CD14-positive monocyte (primary cell): ENCODE data around the gene CHST10. TPM values are rescaled to one million over a fixed set of nuclear protein-coding genes. Genes with fewer than 3 reads are reported as not detected.

Source experiments
- DNase-seq, 3 donors: peaks; one replicate each; pipeline ENCODE4 v3.0.0-alpha.2; 2011 to 2022
- H2AFZ ChIP-seq: 2 replicates; pipeline ENCODE4 v1.6.0; 2012; ENCODE audit warnings: mild to moderate bottlenecking, low read depth, low read length, inconsistent platforms; ENCODE audit not compliant: insufficient read depth, poor library complexity, severe bottlenecking
- H3K27ac ChIP-seq, 2 donors: 1 replicate in 1 of 2; 2 replicates in 1 of 2; pipeline ENCODE4 v1.5.1; 2012 to 2013; ENCODE audit warnings: low read length in 2 of 2, control low read depth in 1 of 2, inconsistent platforms in 1 of 2, low read depth in 1 of 2, mild to moderate bottlenecking in 1 of 2
- H3K27me3 ChIP-seq, 2 donors: one replicate each; pipeline versions ENCODE4 v1.6.0 to v1.6.1; 2011 to 2013; ENCODE audit warnings: low read length in 2 of 2; ENCODE audit not compliant: control insufficient read depth in 2 of 2, insufficient read depth in 2 of 2
- H3K36me3 ChIP-seq, 2 donors: replicated peaks in 1 of 2; 1 replicate in 1 of 2; 2 replicates in 1 of 2; pipeline versions ENCODE4 v1.5.1 to v1.6.1; 2012 to 2013; ENCODE audit warnings: low read length in 2 of 2, control low read depth in 1 of 2, inconsistent platforms in 1 of 2, mild to moderate bottlenecking in 1 of 2; ENCODE audit not compliant: insufficient read depth in 2 of 2, control insufficient read depth in 1 of 2
- H3K4me1 ChIP-seq, 2 donors: 1 replicate in 1 of 2; 2 replicates in 1 of 2; pipeline versions ENCODE4 v1.5.1 to v1.6.1; 2012 to 2013; ENCODE audit warnings: low read length in 2 of 2, control low read depth in 1 of 2, inconsistent platforms in 1 of 2, mild to moderate bottlenecking in 1 of 2, moderate library complexity in 1 of 2; ENCODE audit not compliant: insufficient read depth in 2 of 2, control insufficient read depth in 1 of 2
- H3K4me2 ChIP-seq: replicated peaks from 2 replicates; pipeline ENCODE3; 2012; ENCODE audit warnings: low read length, moderate library complexity, mild to moderate bottlenecking; ENCODE audit not compliant: poor library complexity, severe bottlenecking; ENCODE audit errors: extremely low read depth
- H3K4me3 ChIP-seq, 3 experiments: fragments of 200-600 bp in 1 of 3; sonication (generic) in 1 of 3; replicated peaks in 1 of 3; 1 replicate in 2 of 3; 2 replicates in 1 of 3; pipeline ENCODE4 v1.5.1; 2011 to 2013; ENCODE audit warnings: low read length in 3 of 3, mild to moderate bottlenecking in 3 of 3, control low read depth in 2 of 3, low read depth in 2 of 3, inconsistent platforms in 1 of 3, moderate library complexity in 1 of 3
- H3K79me2 ChIP-seq: 2 replicates; pipeline ENCODE4 v1.6.0; 2012; ENCODE audit warnings: mild to moderate bottlenecking, control low read depth, inconsistent platforms, low read length, moderate library complexity; ENCODE audit not compliant: insufficient read depth
- H3K9ac ChIP-seq: 2 replicates; pipeline ENCODE4 v1.6.0; 2017; ENCODE audit warnings: low read length, mild to moderate bottlenecking; ENCODE audit not compliant: insufficient read depth, poor library complexity, severe bottlenecking
- H3K9me3 ChIP-seq, 2 donors: replicated peaks in 1 of 2; 1 replicate in 1 of 2; 2 replicates in 1 of 2; pipeline versions ENCODE4 v1.5.1 to v1.6.1; 2012 to 2013; ENCODE audit warnings: low read length in 2 of 2, control low read depth in 1 of 2; ENCODE audit not compliant: control insufficient read depth in 1 of 2, insufficient read depth in 1 of 2
- H4K20me1 ChIP-seq: 2 replicates; pipeline ENCODE4 v1.6.0; 2012; ENCODE audit warnings: mild to moderate bottlenecking, low read length, control low read depth, moderate library complexity; ENCODE audit not compliant: insufficient read depth
- H3K27ac Mint-ChIP-seq, 7 donors: one replicate each; pipeline ENCODE4 v1.8.0; 2020; ENCODE audit warnings: mild to moderate bottlenecking in 7 of 7, mixed read lengths in 7 of 7, moderate library complexity in 6 of 7, inconsistent platforms in 2 of 7
- H3K27me3 Mint-ChIP-seq, 3 donors: one replicate each; pipeline ENCODE4 v1.8.0; 2021 to 2022; ENCODE audit warnings: low read depth in 3 of 3, mild to moderate bottlenecking in 3 of 3, mixed read lengths in 3 of 3, moderate library complexity in 3 of 3, inconsistent platforms in 1 of 3
- H3K36me3 Mint-ChIP-seq, 2 donors: one replicate each; pipeline ENCODE4 v1.8.0; 2020; ENCODE audit warnings: mixed read lengths in 2 of 2, inconsistent platforms in 1 of 2, mild to moderate bottlenecking in 1 of 2
- H3K4me1 Mint-ChIP-seq: one replicate; pipeline ENCODE4 v1.8.0; 2020; ENCODE audit warnings: mild to moderate bottlenecking, mixed read lengths
- H3K4me3 Mint-ChIP-seq, 2 donors: one replicate each; pipeline ENCODE4 v1.8.0; 2020; ENCODE audit warnings: mild to moderate bottlenecking in 2 of 2, mixed read lengths in 2 of 2, moderate library complexity in 1 of 2
- H3K9me3 Mint-ChIP-seq, 7 donors: one replicate each; pipeline ENCODE4 v1.8.0; 2020 to 2022; ENCODE audit warnings: mixed read lengths in 7 of 7, mild to moderate bottlenecking in 6 of 7, moderate library complexity in 6 of 7, inconsistent platforms in 2 of 7
- WGBS: methylation state at CpG from one replicate; pipeline ENCODE4 v1.1.5; 2013; ENCODE audit warnings: missing lambda C conversion rate; ENCODE audit not compliant: insufficient coverage; 5-methylcytosine and 5-hydroxymethylcytosine counted together
- intact Hi-C, 2 donors: fragments of 100-400 bp; cut with micrococcal nuclease; formaldehyde crosslinking; loops; one replicate each; pipeline versions ENCODE4 v1.15.0 to v1.15.1; 2023
- polyA plus RNA-seq, 3 donors: library from polyadenylated mRNA; depleted of rRNA in 1 of 3; unstranded in 2 of 3; stranded (reverse) in 1 of 3; fragments of 300-500 nt in 2 of 3; fragments of >200 nt in 1 of 3; fragmentation: Illumina TruSeq in 2 of 3; gene quantifications; 1 replicate in 2 of 3; 2 replicates in 1 of 3; pipeline ENCODE4 v1.2.3, GENCODE V29; 2012 to 2021
- TF ChIP-seq, protein P1 (sequence below): fragments of 200-600 bp; IDR thresholded peaks from one replicate; pipeline ENCODE4 v1.8.0; 2022; ENCODE audit warnings: antibody characterized with exemption, mild to moderate bottlenecking

CHST10 gene
- polyA plus RNA-seq, 3 donors: 0.52 to 0.54 TPM; not detected in 1

GRCh38 chr2:100394111-100394641 lies 23.3 kb downstream of the CHST10 start:
- TF ChIP-seq, protein P1, sequence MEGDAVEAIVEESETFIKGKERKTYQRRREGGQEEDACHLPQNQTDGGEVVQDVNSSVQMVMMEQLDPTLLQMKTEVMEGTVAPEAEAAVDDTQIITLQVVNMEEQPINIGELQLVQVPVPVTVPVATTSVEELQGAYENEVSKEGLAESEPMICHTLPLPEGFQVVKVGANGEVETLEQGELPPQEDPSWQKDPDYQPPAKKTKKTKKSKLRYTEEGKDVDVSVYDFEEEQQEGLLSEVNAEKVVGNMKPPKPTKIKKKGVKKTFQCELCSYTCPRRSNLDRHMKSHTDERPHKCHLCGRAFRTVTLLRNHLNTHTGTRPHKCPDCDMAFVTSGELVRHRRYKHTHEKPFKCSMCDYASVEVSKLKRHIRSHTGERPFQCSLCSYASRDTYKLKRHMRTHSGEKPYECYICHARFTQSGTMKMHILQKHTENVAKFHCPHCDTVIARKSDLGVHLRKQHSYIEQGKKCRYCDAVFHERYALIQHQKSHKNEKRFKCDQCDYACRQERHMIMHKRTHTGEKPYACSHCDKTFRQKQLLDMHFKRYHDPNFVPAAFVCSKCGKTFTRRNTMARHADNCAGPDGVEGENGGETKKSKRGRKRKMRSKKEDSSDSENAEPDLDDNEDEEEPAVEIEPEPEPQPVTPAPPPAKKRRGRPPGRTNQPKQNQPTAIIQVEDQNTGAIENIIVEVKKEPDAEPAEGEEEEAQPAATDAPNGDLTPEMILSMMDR: no peak
- Histone ChIP-seq H3K9me3 (no peaks in the 10 kb centered on the region), H3K4me1 (no peaks in the 10 kb centered on the region), H3K4me3 (no peak overlapping the region), H3K27ac (no peak overlapping the region), H4K20me1 (no peaks in the 10 kb centered on the region), H3K79me2 (no peaks in the 10 kb centered on the region), H3K9ac (no peak overlapping the region), H2AFZ (no peak overlapping the region), H3K4me2 (no peak overlapping the region), H3K36me3 (peaks cover 2 to 8% of the 10 kb centered on the region in 2 donors), H3K27me3 (no peaks in the 10 kb centered on the region)
- peaks cover 13 to 22% of the 10 kb centered on the region in 2 donors for H3K36me3 Mint-ChIP-seq
- no peak overlapping the region for H3K4me3 Mint-ChIP-seq
- DNase-seq: no peak
- H3K9me3 Mint-ChIP-seq: no peaks in the 10 kb centered on the region
- WGBS: 87% methylated on average over 9 of the region's 12 CpGs
- no peaks in the 10 kb centered on the region for H3K4me1 Mint-ChIP-seq
- H3K27ac Mint-ChIP-seq: no peak overlapping the region
- intact Hi-C loops: no loop called here
- H3K27me3 Mint-ChIP-seq: peaks cover 0 to 4% (median 0%) of the 10 kb centered on the region in 3 donors

DNA sequence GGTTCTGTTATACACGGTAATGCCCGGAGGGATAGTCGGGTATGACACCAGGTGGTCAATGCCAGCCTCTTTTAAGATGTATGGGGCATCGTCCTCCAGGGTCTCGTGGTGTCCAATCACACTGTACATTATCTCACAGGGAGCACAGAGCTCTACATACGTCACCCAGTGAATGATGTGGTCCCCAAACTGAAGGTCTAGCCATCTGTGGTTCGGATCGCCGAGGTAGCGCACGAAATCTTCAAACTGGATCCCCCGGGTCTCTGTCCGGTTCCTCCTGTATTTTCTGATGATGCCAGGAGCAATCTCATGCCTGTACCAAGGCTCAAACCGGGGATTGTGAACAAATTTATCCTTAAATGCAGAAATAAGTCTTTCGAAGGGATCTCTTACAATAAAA lies 24.1 kb downstream of the CHST10 start:
- Mint-ChIP-seq H3K27me3 (peaks cover 0 to 5% (median 0%) of the 10 kb centered on the region in 3 donors), H3K4me1 (no peaks in the 10 kb centered on the region), H3K4me3 (no peak overlapping the region), H3K9me3 (no peaks in the 10 kb centered on the region), H3K36me3 (peaks cover 13 to 22% of the 10 kb centered on the region in 2 donors), H3K27ac (no peak overlapping the region)
- 100% methylated on average over 13 of the region's 15 CpGs for WGBS
- H3K36me3 ChIP-seq: peaks cover 2 to 8% of the 10 kb centered on the region in 2 donors
- no peaks in the 10 kb centered on the region for H4K20me1 ChIP-seq
- no peak overlapping the region for H3K4me2 ChIP-seq
- no peak for DNase-seq
- no peaks in the 10 kb centered on the region for H3K79me2 ChIP-seq
- no peaks in the 10 kb centered on the region for H3K27me3 ChIP-seq
- intact Hi-C loops: no loop called here
- no peaks in the 10 kb centered on the region for H3K4me1 ChIP-seq
- H3K27ac ChIP-seq: no peak overlapping the region
- no peaks in the 10 kb centered on the region for H3K9me3 ChIP-seq
- H3K9ac ChIP-seq: no peak overlapping the region
- TF ChIP-seq, protein P1: no peak
- H2AFZ ChIP-seq: no peak overlapping the region
- no peak overlapping the region for H3K4me3 ChIP-seq
